Tibial nerve (tissue), 4 donors: ENCODE measurements around the gene RAP1GAP.

Source experiments
- EP300 ChIP-seq, 2 donors: sonication (generic); formaldehyde crosslinking; IDR thresholded peaks; one replicate each; pipeline ENCODE4 v1.6.1; 2017; ENCODE audit warnings: antibody characterized with exemption in 2 of 2, mild to moderate bottlenecking in 1 of 2
- TF ChIP-seq, protein P1 (sequence below), 5 experiments: fragments of 200-600 bp in 3 of 5; fragments of 450-650 bp in 2 of 5; sonication (generic) in 3 of 5; IDR thresholded peaks; one replicate each; pipeline ENCODE4 v1.5.1; 2016 to 2019; ENCODE audit warnings: antibody characterized with exemption in 5 of 5, mild to moderate bottlenecking in 3 of 5, moderate library complexity in 2 of 5

DNA sequence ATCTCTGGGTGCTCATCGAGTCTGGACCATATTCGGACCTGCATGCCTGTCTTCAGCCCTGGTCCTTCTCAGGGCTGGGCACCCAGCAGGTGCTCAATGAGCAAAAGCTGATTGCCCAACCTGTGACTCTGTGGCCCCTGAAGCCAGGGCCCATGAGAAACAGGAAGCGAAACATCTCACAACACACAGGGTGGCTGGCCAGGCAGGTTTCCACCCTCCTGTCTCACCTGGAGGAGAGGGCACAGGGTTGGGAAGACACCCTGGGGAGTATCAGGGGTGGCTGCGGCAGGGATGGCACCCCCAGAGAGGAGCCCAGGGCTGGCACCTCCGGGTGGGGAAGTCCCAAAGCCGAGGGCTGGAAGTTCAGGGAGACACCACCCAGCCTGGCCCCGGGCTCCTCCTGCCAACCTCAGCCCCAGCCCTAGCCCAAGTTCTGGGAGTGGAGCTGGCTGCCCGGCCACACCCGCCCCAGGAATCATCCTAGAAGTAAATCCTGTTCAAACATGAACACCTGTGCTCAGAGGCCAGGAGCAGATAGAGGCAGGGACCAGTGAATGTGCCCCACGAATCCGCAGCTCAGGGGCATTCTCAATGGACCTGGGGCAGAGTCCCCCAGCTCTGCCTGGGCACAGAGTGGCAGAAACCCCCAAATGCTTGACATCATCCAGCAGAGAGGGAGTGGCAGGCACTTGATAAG, 54.6 kb downstream of the RAP1GAP start:
- TF ChIP-seq, protein P1, sequence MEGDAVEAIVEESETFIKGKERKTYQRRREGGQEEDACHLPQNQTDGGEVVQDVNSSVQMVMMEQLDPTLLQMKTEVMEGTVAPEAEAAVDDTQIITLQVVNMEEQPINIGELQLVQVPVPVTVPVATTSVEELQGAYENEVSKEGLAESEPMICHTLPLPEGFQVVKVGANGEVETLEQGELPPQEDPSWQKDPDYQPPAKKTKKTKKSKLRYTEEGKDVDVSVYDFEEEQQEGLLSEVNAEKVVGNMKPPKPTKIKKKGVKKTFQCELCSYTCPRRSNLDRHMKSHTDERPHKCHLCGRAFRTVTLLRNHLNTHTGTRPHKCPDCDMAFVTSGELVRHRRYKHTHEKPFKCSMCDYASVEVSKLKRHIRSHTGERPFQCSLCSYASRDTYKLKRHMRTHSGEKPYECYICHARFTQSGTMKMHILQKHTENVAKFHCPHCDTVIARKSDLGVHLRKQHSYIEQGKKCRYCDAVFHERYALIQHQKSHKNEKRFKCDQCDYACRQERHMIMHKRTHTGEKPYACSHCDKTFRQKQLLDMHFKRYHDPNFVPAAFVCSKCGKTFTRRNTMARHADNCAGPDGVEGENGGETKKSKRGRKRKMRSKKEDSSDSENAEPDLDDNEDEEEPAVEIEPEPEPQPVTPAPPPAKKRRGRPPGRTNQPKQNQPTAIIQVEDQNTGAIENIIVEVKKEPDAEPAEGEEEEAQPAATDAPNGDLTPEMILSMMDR (IDR thresholded peaks at IDR 0.05), result no peak
- TF ChIP-seq EP300 (IDR thresholded peaks at IDR 0.05), result no peak
